ENCODE results near the gene VWC2L. TPM values are rescaled to one million over a fixed set of nuclear protein-coding genes. Genes with fewer than 3 reads are reported as not detected.

Gene VWC2L
- total and polyA plus RNA-seq, 2 of the 8 experiments (the other 6 are each of a cell fraction or from before 2014, with no cell fraction given), result not detected

DNA sequence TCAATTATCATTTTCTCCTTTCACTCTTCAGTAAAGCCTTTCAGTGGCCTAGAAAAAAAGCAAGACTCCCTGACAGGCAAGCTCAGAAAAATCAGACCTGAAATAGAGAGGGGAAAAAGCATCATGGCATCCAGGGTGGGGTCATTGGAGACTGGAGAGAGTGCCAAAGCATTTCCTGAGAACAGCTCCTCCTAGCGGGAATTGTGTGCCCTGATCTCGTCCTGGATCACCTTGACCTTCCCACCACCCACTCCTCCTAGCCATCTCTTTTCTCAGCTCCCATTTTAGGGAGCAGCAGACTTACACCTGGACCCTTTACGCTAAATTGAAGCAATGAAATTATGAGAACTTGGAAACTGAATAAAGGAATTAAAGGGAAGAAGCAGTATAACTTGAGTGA lies 176.6 kb downstream of the VWC2L start:
- no peak overlapping the region for H4K5ac ChIP-seq (ENCODE audit: insufficient read length, low read depth, low read length)
- H3K9me3 ChIP-seq (ENCODE audit: insufficient read depth in 2 of 2, low read depth in 1 of 2, low read length in 1 of 2), result no peaks in the 10 kb centered on the region
- H3K4me3 ChIP-seq (ENCODE audit: extremely low read depth in 1 of 4, insufficient read depth in 2 of 4, low read depth in 3 of 4, low read length in 4 of 4), result no peak overlapping the region
- DNase-seq (ENCODE audit: low read depth in 1 of 2, low spot score in 2 of 2), result peak; percentile 9 to 52
- no peak overlapping the region for H3K4ac ChIP-seq (replicated peaks; ENCODE audit: insufficient read length, low read depth, low read length)
- H2BK120ac ChIP-seq (replicated peaks; ENCODE audit: low read depth, low read length), result no peak overlapping the region
- H3K14ac ChIP-seq (ENCODE audit: insufficient read length), result no peak overlapping the region
- no peaks in the 10 kb centered on the region for H3K4me1 ChIP-seq (replicated peaks in 1 of 4; ENCODE audit: control insufficient read depth in 3 of 4, insufficient read depth in 4 of 4, low read length in 3 of 4)
- 33% methylated on average over 3 of the region's 3 CpGs; no CpG with 5 or more reads in 1 of the 2 experiments for WGBS, 2 experiments (ENCODE audit: extremely low coverage in 1 of 2, insufficient coverage in 1 of 2, insufficient read length in 1 of 2, insufficient replicate concordance in 2 of 2, low coverage in 1 of 2, low lambda C conversion rate in 2 of 2, missing lambda C conversion rate in 1 of 2)
- no peak overlapping the region for H3K18ac ChIP-seq (ENCODE audit: extremely low read depth, low read length)
- H3K4me2 ChIP-seq (ENCODE audit: insufficient read depth in 1 of 2, low read depth in 2 of 2, low read length in 2 of 2), result no peak overlapping the region
- H3K23me2 ChIP-seq (ENCODE audit: low read depth, low read length), result no peaks in the 10 kb centered on the region
- peaks cover 5 to 11% (median 8%) of the 10 kb centered on the region in 4 experiments for H3K27me3 ChIP-seq (replicated peaks in 1 of 4; ENCODE audit: control insufficient read depth in 3 of 4, extremely low read depth in 1 of 4, insufficient read depth in 3 of 4, low read length in 3 of 4)
- ChIA-PET POLR2A (ENCODE audit: partially characterized antibody) (no interaction called here), CTCF (ENCODE audit: partially characterized antibody) (interaction anchor here (0.6 to 1.6 kb wide), 24 partner anchors 10 to 1367 kb away, joined by 3 to 12 read pairs (median 4); no protein-coding TSS in a partner anchor)
- H4K20me1 ChIP-seq (replicated peaks in 1 of 2; ENCODE audit: control insufficient read depth in 1 of 2, insufficient read depth in 2 of 2, low read length in 2 of 2), result no peaks in the 10 kb centered on the region
- no peaks in the 10 kb centered on the region for H3K79me1 ChIP-seq (ENCODE audit: low read depth, low read length)
- no peak overlapping the region for H3K27ac ChIP-seq (ENCODE audit: low read depth, low read length)
- no peak overlapping the region for H3K56ac ChIP-seq (replicated peaks; ENCODE audit: insufficient read length, low read depth, low read length)
- H2BK20ac ChIP-seq (ENCODE audit: low read length), result no peak overlapping the region
- H3K79me2 ChIP-seq (ENCODE audit: control insufficient read depth in 1 of 2, insufficient read depth in 2 of 2, low read length in 2 of 2), result no peaks in the 10 kb centered on the region
- H3K23ac ChIP-seq (ENCODE audit: insufficient read length), result no peak overlapping the region
- no peak overlapping the region for H2BK15ac ChIP-seq (ENCODE audit: low read length)
- no peak overlapping the region for H2AFZ ChIP-seq (ENCODE audit: low read length)
- no peak overlapping the region for H2AK5ac ChIP-seq (ENCODE audit: low read depth, low read length)
- H3K36me3 ChIP-seq (ENCODE audit: control insufficient read depth in 2 of 4, insufficient read depth in 4 of 4, low read length in 3 of 4), result no peaks in the 10 kb centered on the region
- no peak overlapping the region for H2BK5ac ChIP-seq (ENCODE audit: low read depth, low read length)
- no peak overlapping the region for H2BK12ac ChIP-seq (ENCODE audit: low read depth, low read length)
- H4K91ac ChIP-seq (replicated peaks; ENCODE audit: insufficient read length, low read length), result no peak overlapping the region
- no peak overlapping the region for H4K8ac ChIP-seq (ENCODE audit: extremely low read depth, insufficient read depth, low read length)
- H3K9ac ChIP-seq (replicated peaks in 1 of 4; ENCODE audit: extremely low read depth in 1 of 4, low read depth in 3 of 4, low read length in 3 of 4), result no peak overlapping the region
- FAIRE-seq, result peak; percentile 42
- no peak for TF ChIP-seq SIN3A (conservative IDR thresholded peaks at IDR 0.05 in 1 of 2, IDR thresholded peaks at IDR 0.05 in 1 of 2; ENCODE audit: low read depth in 1 of 2, low read length in 2 of 2)
- TF ChIP-seq TBP (IDR thresholded peaks at IDR 0.05; ENCODE audit: low read depth, low read length), result no peak
- no peak for TF ChIP-seq SRF (IDR thresholded peaks at IDR 0.05; ENCODE audit: low read depth, low read length)
- TF ChIP-seq TCF12 (IDR thresholded peaks at IDR 0.05; ENCODE audit: low read depth, low read length), result no peak
- TF ChIP-seq YY1 (IDR thresholded peaks at IDR 0.05; ENCODE audit: low read depth, low read length), result peak; percentile 81; the same call in 1 of the 2 replicates
- no peak for TF ChIP-seq NRF1 (IDR thresholded peaks at IDR 0.05; ENCODE audit: low read depth, low read length)
- peak; percentile 70 to 72 for TF ChIP-seq RAD21 (IDR thresholded peaks at IDR 0.05 in 1 of 2, conservative IDR thresholded peaks at IDR 0.05 in 1 of 2; ENCODE audit: low read depth in 2 of 2, low read length in 2 of 2)
- TF ChIP-seq HDAC6 (IDR thresholded peaks at IDR 0.05; ENCODE audit: low read depth, low read length), result no peak
- TF ChIP-seq, protein P1, sequence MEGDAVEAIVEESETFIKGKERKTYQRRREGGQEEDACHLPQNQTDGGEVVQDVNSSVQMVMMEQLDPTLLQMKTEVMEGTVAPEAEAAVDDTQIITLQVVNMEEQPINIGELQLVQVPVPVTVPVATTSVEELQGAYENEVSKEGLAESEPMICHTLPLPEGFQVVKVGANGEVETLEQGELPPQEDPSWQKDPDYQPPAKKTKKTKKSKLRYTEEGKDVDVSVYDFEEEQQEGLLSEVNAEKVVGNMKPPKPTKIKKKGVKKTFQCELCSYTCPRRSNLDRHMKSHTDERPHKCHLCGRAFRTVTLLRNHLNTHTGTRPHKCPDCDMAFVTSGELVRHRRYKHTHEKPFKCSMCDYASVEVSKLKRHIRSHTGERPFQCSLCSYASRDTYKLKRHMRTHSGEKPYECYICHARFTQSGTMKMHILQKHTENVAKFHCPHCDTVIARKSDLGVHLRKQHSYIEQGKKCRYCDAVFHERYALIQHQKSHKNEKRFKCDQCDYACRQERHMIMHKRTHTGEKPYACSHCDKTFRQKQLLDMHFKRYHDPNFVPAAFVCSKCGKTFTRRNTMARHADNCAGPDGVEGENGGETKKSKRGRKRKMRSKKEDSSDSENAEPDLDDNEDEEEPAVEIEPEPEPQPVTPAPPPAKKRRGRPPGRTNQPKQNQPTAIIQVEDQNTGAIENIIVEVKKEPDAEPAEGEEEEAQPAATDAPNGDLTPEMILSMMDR (IDR thresholded peaks at IDR 0.05; ENCODE audit: control extremely low read depth in 1 of 3, insufficient read depth in 1 of 3, low read depth in 1 of 3, low read length in 3 of 3), result peak; percentile 61 to 83 (median 81)
- TF ChIP-seq JUND (IDR thresholded peaks at IDR 0.05; ENCODE audit: low read length), result no peak
- TF ChIP-seq HDAC2 (IDR thresholded peaks at IDR 0.05; ENCODE audit: borderline replicate concordance in 1 of 2, low read depth in 2 of 2, low read length in 2 of 2), result no peak

All from H1 (cell line).